HFFc6 (cell line): Measurements from ENCODE around the gene HS6ST2. TPM values are rescaled to one million over a fixed set of nuclear protein-coding genes. Genes with fewer than 3 reads are reported as not detected.

ENCODE experiments used
- DNase-seq: peaks from one replicate; pipeline ENCODE4 v3.0.0-alpha.2; 2018
- H3K27ac Mint-ChIP-seq: 2 replicates; pipeline ENCODE4 v1.8.0; 2020; ENCODE audit warnings: mild to moderate bottlenecking, mixed read lengths
- H3K27me3 Mint-ChIP-seq: 2 replicates; pipeline ENCODE4 v1.8.0; 2021; ENCODE audit warnings: mild to moderate bottlenecking, moderate library complexity, mixed read lengths; ENCODE audit not compliant: insufficient read depth
- H3K36me3 Mint-ChIP-seq: 2 replicates; pipeline ENCODE4 v1.8.0; 2021; ENCODE audit warnings: low read depth, mixed read lengths
- H3K4me1 Mint-ChIP-seq: 2 replicates; pipeline ENCODE4 v1.8.0; 2020; ENCODE audit warnings: low read depth, mixed read lengths
- H3K4me3 Mint-ChIP-seq: 2 replicates; pipeline ENCODE4 v1.8.0; 2020; ENCODE audit warnings: mild to moderate bottlenecking, moderate library complexity, mixed read lengths
- H3K9me3 Mint-ChIP-seq: 2 replicates; pipeline ENCODE4 v1.8.0; 2020; ENCODE audit warnings: mild to moderate bottlenecking, mixed read lengths
- total RNA-seq, 6 experiments: library from RNA; stranded (reverse); fragmentation: NEBNext Ultra II Directional; extraction: Animal tissue kit (Norgen Biotek cat#: 25700); gene quantifications; 2 replicates in 1 of 6; 3 replicates in 5 of 6; pipeline ENCODE4 v1.2.3, GENCODE V29; 2021
- TF ChIP-seq, protein P1 (sequence below): fragments of 200-600 bp; sonication (generic); IDR thresholded peaks from 2 replicates; pipeline ENCODE4 v1.5.0; 2021; ENCODE audit warnings: antibody characterized with exemption, mild to moderate bottlenecking

Gene HS6ST2
- total RNA-seq, 6 experiments from 2014 or later, result not detected

GRCh38 chrX:132749406-132749805 is 209.0 kb downstream of the HS6ST2 start:
- H3K4me3 Mint-ChIP-seq, result no peak overlapping the region
- H3K9me3 Mint-ChIP-seq, result peaks cover 3% of the 10 kb centered on the region; the same call in 1 of the 2 replicates
- no peak overlapping the region for H3K27ac Mint-ChIP-seq
- no peaks in the 10 kb centered on the region; the same call in 1 of the 2 replicates for H3K27me3 Mint-ChIP-seq
- no peak for DNase-seq
- H3K4me1 Mint-ChIP-seq, result no peaks in the 10 kb centered on the region
- H3K36me3 Mint-ChIP-seq, result no peaks in the 10 kb centered on the region
- TF ChIP-seq, protein P1, sequence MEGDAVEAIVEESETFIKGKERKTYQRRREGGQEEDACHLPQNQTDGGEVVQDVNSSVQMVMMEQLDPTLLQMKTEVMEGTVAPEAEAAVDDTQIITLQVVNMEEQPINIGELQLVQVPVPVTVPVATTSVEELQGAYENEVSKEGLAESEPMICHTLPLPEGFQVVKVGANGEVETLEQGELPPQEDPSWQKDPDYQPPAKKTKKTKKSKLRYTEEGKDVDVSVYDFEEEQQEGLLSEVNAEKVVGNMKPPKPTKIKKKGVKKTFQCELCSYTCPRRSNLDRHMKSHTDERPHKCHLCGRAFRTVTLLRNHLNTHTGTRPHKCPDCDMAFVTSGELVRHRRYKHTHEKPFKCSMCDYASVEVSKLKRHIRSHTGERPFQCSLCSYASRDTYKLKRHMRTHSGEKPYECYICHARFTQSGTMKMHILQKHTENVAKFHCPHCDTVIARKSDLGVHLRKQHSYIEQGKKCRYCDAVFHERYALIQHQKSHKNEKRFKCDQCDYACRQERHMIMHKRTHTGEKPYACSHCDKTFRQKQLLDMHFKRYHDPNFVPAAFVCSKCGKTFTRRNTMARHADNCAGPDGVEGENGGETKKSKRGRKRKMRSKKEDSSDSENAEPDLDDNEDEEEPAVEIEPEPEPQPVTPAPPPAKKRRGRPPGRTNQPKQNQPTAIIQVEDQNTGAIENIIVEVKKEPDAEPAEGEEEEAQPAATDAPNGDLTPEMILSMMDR, result no peak

- Mint-ChIP-seq H3K9me3 (peaks cover 3% of the 10 kb centered on the region; the same call in 1 of the 2 replicates), H3K27ac (no peak overlapping the region), H3K36me3 (no peaks in the 10 kb centered on the region), H3K4me3 (no peak overlapping the region), H3K4me1 (no peaks in the 10 kb centered on the region), H3K27me3 (no peaks in the 10 kb centered on the region; the same call in 1 of the 2 replicates)
- TF ChIP-seq, protein P1, result no peak
- no peak for DNase-seq
Measured at GRCh38 chrX:132748909-132749308, 209.5 kb downstream of the HS6ST2 start.

DNA sequence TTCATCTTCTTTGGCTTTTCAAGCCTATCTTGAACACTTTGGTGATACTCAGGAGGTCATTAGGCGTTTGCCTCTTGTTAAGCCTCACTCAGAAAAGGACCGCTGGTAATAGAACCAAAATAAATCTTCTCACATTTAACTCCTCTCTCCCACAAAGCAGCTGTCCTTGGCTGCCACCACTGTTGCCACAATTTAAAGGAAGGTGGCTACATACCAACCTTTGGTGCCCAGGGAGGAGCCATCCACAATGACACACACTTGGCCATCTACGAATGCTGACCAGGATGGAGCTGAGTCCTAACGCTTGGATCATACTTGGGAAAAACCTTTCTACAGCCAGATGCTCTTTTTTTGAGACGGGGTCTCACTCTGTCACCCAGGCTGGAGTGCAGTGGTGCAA is 210.2 kb downstream of the HS6ST2 start:
- Mint-ChIP-seq H3K27me3 (no peaks in the 10 kb centered on the region; the same call in 1 of the 2 replicates), H3K4me3 (no peak overlapping the region), H3K9me3 (peaks cover 3% of the 10 kb centered on the region; the same call in 1 of the 2 replicates), H3K4me1 (no peaks in the 10 kb centered on the region), H3K36me3 (no peaks in the 10 kb centered on the region), H3K27ac (no peak overlapping the region)
- DNase-seq, result no peak
- TF ChIP-seq, protein P1, result no peak

DNA sequence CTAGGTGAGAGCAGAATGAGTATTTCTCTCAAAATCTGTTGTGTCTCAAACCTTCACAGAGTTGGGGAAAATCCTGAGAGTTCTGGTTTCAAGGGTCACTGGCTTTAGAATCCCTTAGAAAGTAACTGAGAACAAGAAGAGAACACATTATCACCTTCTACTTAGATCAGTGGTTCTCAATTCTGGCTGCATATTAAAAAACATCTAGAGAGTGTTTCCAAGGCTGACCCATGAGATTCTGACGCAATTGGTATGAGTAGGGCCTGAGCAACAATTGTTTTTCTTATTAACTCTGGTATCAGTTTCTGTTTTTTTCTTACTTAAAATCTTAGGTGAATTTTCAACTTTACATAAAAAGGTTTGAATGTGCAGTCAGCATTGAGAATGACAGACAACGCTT is 212.8 kb downstream of the HS6ST2 start:
- H3K36me3 Mint-ChIP-seq, result no peaks in the 10 kb centered on the region
- TF ChIP-seq, protein P1, result no peak
- peaks cover 7% of the 10 kb centered on the region; the same call in 1 of the 2 replicates for H3K9me3 Mint-ChIP-seq
- H3K4me3 Mint-ChIP-seq, result no peak overlapping the region
- H3K27ac Mint-ChIP-seq, result no peak overlapping the region
- no peak for DNase-seq
- H3K4me1 Mint-ChIP-seq, result no peaks in the 10 kb centered on the region
- H3K27me3 Mint-ChIP-seq, result no peaks in the 10 kb centered on the region; the same call in 1 of the 2 replicates

DNA sequence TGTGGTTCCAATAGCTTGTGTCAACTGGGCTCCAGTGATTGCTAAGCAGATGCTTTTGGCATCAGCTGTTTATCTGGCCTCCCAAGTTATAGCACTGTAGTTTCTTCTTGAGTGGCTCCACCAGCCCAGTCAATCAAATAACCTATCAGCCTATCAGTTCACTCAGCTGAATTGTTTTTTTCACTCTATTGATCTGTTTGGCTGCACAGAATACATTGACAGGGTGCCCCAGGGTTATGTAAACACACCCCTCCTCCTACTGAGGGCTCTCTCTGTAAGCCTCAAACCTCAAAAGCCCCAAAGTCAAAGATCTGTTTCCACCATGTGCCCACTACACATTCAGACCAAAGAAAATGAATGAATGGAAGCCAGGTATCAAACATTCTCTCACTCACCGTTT is 214.0 kb downstream of the HS6ST2 start:
- H3K4me1 Mint-ChIP-seq, result no peaks in the 10 kb centered on the region
- no peaks in the 10 kb centered on the region for H3K36me3 Mint-ChIP-seq
- H3K4me3 Mint-ChIP-seq, result no peak overlapping the region
- no peak for DNase-seq
- TF ChIP-seq, protein P1, result no peak
- no peak overlapping the region for H3K27ac Mint-ChIP-seq
- peaks cover 7% of the 10 kb centered on the region; the same call in 1 of the 2 replicates for H3K9me3 Mint-ChIP-seq
- no peaks in the 10 kb centered on the region; the same call in 1 of the 2 replicates for H3K27me3 Mint-ChIP-seq
